HG03045 (cell line): Measurements from ENCODE around the gene ADCY5.

Experiments
- ATAC-seq: cut with Tn5 transposase; IDR thresholded peaks from one replicate; pipeline ENCODE4 v1.9.1; 2021; ENCODE audit warnings: mild to moderate bottlenecking, moderate library complexity; ENCODE audit not compliant: unreplicated experiment

Gene ADCY5

GRCh38 chr3:123411340-123412040 is 37.4 kb downstream of the ADCY5 start:
- no peak for ATAC-seq

- no peak for ATAC-seq
These were observed 38.8 kb downstream of the ADCY5 start for GRCh38 chr3:123410149-123410515.

GRCh38 chr3:123409443-123410148 is 39.3 kb downstream of the ADCY5 start:
- ATAC-seq, result no peak

GRCh38 chr3:123406598-123406997 is 42.3 kb downstream of the ADCY5 start:
- no peak for ATAC-seq

GRCh38 chr3:123405936-123406510 is 42.9 kb downstream of the ADCY5 start:
- no peak for ATAC-seq

- ATAC-seq, result no peak
These were observed 43.9 kb downstream of the ADCY5 start for GRCh38 chr3:123405021-123405420.

GRCh38 chr3:123404391-123404790 is 44.5 kb downstream of the ADCY5 start:
- ATAC-seq, result no peak

- no peak for ATAC-seq
These were observed 46.9 kb downstream of the ADCY5 start for GRCh38 chr3:123401836-123402530.

GRCh38 chr3:123400169-123400568 is 48.7 kb downstream of the ADCY5 start:
- no peak for ATAC-seq

GRCh38 chr3:123399653-123400052 is 49.2 kb downstream of the ADCY5 start:
- ATAC-seq, result no peak

- no peak for ATAC-seq
These were observed 50.7 kb downstream of the ADCY5 start for GRCh38 chr3:123397921-123398785.

GRCh38 chr3:123397050-123397590 is 51.8 kb downstream of the ADCY5 start:
- no peak for ATAC-seq

GRCh38 chr3:123396171-123397049 is 52.5 kb downstream of the ADCY5 start:
- no peak for ATAC-seq

- ATAC-seq, result no peak
These were observed 53.7 kb downstream of the ADCY5 start for GRCh38 chr3:123395235-123395634.

GRCh38 chr3:123394391-123395020 is 54.4 kb downstream of the ADCY5 start:
- no peak for ATAC-seq

- ATAC-seq, result no peak
These were observed 55.8 kb downstream of the ADCY5 start for GRCh38 chr3:123392871-123393620.

GRCh38 chr3:123392368-123392767 is 56.5 kb downstream of the ADCY5 start:
- no peak for ATAC-seq

GRCh38 chr3:123390865-123391600 is 57.9 kb downstream of the ADCY5 start:
- no peak for ATAC-seq
